Measurements from ENCODE around the gene CALU. TPM values are rescaled to one million over a fixed set of nuclear protein-coding genes. Genes with fewer than 3 reads are reported as not detected.

CALU gene
- total and polyA plus RNA-seq, 10 of the 15 experiments (the other 5 are each of a cell fraction or from before 2014, with no cell fraction given): 31.2 to 75.6 (median 42.1) TPM

GRCh38 chr7:128739048-128739962, at the start of gene CALU (continued):
- TF ChIP-seq REST (IDR thresholded peaks at IDR 0.05; ENCODE audit: low read depth, low read length) (no peak), ZZZ3 (IDR thresholded peaks at IDR 0.05; ENCODE audit: control insufficient read depth, insufficient read length, low read depth) (no peak), NR2C2 (IDR thresholded peaks at IDR 0.05; ENCODE audit: borderline replicate concordance, control insufficient read depth, insufficient read length, low read depth) (no peak), ZNF384 (IDR thresholded peaks at IDR 0.05; ENCODE audit: borderline replicate concordance, low read depth, low read length) (no peak), TARDBP (IDR thresholded peaks at IDR 0.05; ENCODE audit: borderline replicate concordance) (no peak), ZNF24 (IDR thresholded peaks at IDR 0.05) (no peak), NR2C1 (IDR thresholded peaks at IDR 0.05) (no peak), E2F8 (IDR thresholded peaks at IDR 0.05; ENCODE audit: low read depth, partially characterized antibody) (no peak), ZNF274 (IDR thresholded peaks at IDR 0.05; ENCODE audit: insufficient read depth, insufficient read length) (no peak), EED (IDR thresholded peaks at IDR 0.05; ENCODE audit: low read depth) (no peak), EP300 (IDR thresholded peaks at IDR 0.05; ENCODE audit: borderline replicate concordance in 1 of 2, control insufficient read depth in 1 of 2, low read depth in 2 of 2, low read length in 2 of 2) (no peak), PAX8 (IDR thresholded peaks at IDR 0.05) (no peak), CBFB (IDR thresholded peaks at IDR 0.05; ENCODE audit: low read depth) (0 out of 2 replicates have a peak, but pooled peaks have one; percentile 2), HDGF (IDR thresholded peaks at IDR 0.05) (no peak), DPF2 (IDR thresholded peaks at IDR 0.05) (peak; percentile 69), POLR2AphosphoS2 (IDR thresholded peaks at IDR 0.05; ENCODE audit: low read depth, low read length) (peak; percentile 57; the same call in 1 of the 2 replicates), ZSCAN29 (IDR thresholded peaks at IDR 0.05) (no peak), IRF5 (IDR thresholded peaks at IDR 0.05; ENCODE audit: borderline replicate concordance) (no peak), MEF2B (IDR thresholded peaks at IDR 0.05; ENCODE audit: partially characterized antibody, poor library complexity, severe bottlenecking) (no peak), RAD51 (IDR thresholded peaks at IDR 0.05) (no peak), SIN3A (IDR thresholded peaks at IDR 0.05; ENCODE audit: low read depth, low read length) (no peak), MXI1 (IDR thresholded peaks at IDR 0.05; ENCODE audit: low read depth, low read length) (peak; percentile 79)
